ENCODE measurements around the gene PRMT7. TPM values are rescaled to one million over a fixed set of nuclear protein-coding genes. Genes with fewer than 3 reads are reported as not detected.
A peak's percentile ranks its signal among the peaks of the same experiment; 100 is the strongest.

PRMT7 gene
- total RNA-seq, 1 donor from 2014 or later = 72.2 TPM

GRCh38 chr16:68376590-68376989 lies 65.8 kb downstream of the PRMT7 start:
- Mint-ChIP-seq H3K4me1 (peaks cover 17% of the 10 kb centered on the region), H3K9me3 (no peaks in the 10 kb centered on the region), H3K27ac (no peak overlapping the region), H3K4me3 (no peak overlapping the region), H3K36me3 (ENCODE audit: low read depth) (no peaks in the 10 kb centered on the region), H3K27me3 (peaks cover 49% of the 10 kb centered on the region)
- DNase-seq = no peak
- intact Hi-C loops (cut with micrococcal nuclease) = no loop called here

- Mint-ChIP-seq H3K4me1 (peaks cover 17% of the 10 kb centered on the region), H3K4me3 (no peak overlapping the region), H3K36me3 (ENCODE audit: low read depth) (no peaks in the 10 kb centered on the region), H3K27me3 (peaks cover 47% of the 10 kb centered on the region), H3K27ac (no peak overlapping the region), H3K9me3 (no peaks in the 10 kb centered on the region)
- DNase-seq = no peak
- intact Hi-C loops (cut with micrococcal nuclease) = no loop called here
These were observed 66.4 kb downstream of the PRMT7 start for GRCh38 chr16:68377221-68377620.

- no peak for DNase-seq
- H3K4me3 Mint-ChIP-seq = no peak overlapping the region
- H3K9me3 Mint-ChIP-seq = no peaks in the 10 kb centered on the region
- peaks cover 46% of the 10 kb centered on the region for H3K27me3 Mint-ChIP-seq
- no peaks in the 10 kb centered on the region for H3K36me3 Mint-ChIP-seq (ENCODE audit: low read depth)
- peaks cover 17% of the 10 kb centered on the region for H3K4me1 Mint-ChIP-seq
- no peak overlapping the region for H3K27ac Mint-ChIP-seq
- intact Hi-C loops (cut with micrococcal nuclease) = no loop called here
These were observed 67.0 kb downstream of the PRMT7 start for GRCh38 chr16:68377667-68378393.

- Mint-ChIP-seq H3K27ac (no peak overlapping the region), H3K27me3 (peaks cover 38% of the 10 kb centered on the region), H3K4me1 (peaks cover 18% of the 10 kb centered on the region), H3K36me3 (ENCODE audit: low read depth) (no peaks in the 10 kb centered on the region), H3K4me3 (no peak overlapping the region), H3K9me3 (no peaks in the 10 kb centered on the region)
- intact Hi-C loops (cut with micrococcal nuclease) = no loop called here
- no peak for DNase-seq
These were observed 67.9 kb downstream of the PRMT7 start for GRCh38 chr16:68378436-68379415.

- H3K36me3 Mint-ChIP-seq (ENCODE audit: low read depth) = no peaks in the 10 kb centered on the region
- H3K27ac Mint-ChIP-seq = no peak overlapping the region
- H3K9me3 Mint-ChIP-seq = no peaks in the 10 kb centered on the region
- DNase-seq = peak; percentile 71
- intact Hi-C loops (cut with micrococcal nuclease) = no loop called here
- H3K27me3 Mint-ChIP-seq = peaks cover 33% of the 10 kb centered on the region
- H3K4me3 Mint-ChIP-seq = no peak overlapping the region
- H3K4me1 Mint-ChIP-seq = peaks cover 18% of the 10 kb centered on the region
These were observed 68.9 kb downstream of the PRMT7 start for GRCh38 chr16:68379472-68380347.

- Mint-ChIP-seq H3K9me3 (no peaks in the 10 kb centered on the region), H3K36me3 (ENCODE audit: low read depth) (no peaks in the 10 kb centered on the region), H3K4me1 (peaks cover 21% of the 10 kb centered on the region), H3K27me3 (peaks cover 34% of the 10 kb centered on the region), H3K27ac (no peak overlapping the region), H3K4me3 (no peak overlapping the region)
- intact Hi-C loops (cut with micrococcal nuclease) = no loop called here
- no peak for DNase-seq
These were observed 69.5 kb downstream of the PRMT7 start for GRCh38 chr16:68380348-68380670.

- no peaks in the 10 kb centered on the region for H3K9me3 Mint-ChIP-seq
- H3K4me1 Mint-ChIP-seq = peaks cover 22% of the 10 kb centered on the region
- no peak overlapping the region for H3K27ac Mint-ChIP-seq
- H3K27me3 Mint-ChIP-seq = peaks cover 36% of the 10 kb centered on the region
- no peak overlapping the region for H3K4me3 Mint-ChIP-seq
- DNase-seq = no peak
- H3K36me3 Mint-ChIP-seq (ENCODE audit: low read depth) = no peaks in the 10 kb centered on the region
- intact Hi-C loops (cut with micrococcal nuclease) = no loop called here
These were observed 70.0 kb downstream of the PRMT7 start for GRCh38 chr16:68380676-68381362.

- peaks cover 22% of the 10 kb centered on the region for H3K4me1 Mint-ChIP-seq
- H3K9me3 Mint-ChIP-seq = no peaks in the 10 kb centered on the region
- no peak overlapping the region for H3K4me3 Mint-ChIP-seq
- H3K36me3 Mint-ChIP-seq (ENCODE audit: low read depth) = no peaks in the 10 kb centered on the region
- peaks cover 33% of the 10 kb centered on the region for H3K27me3 Mint-ChIP-seq
- DNase-seq = no peak
- H3K27ac Mint-ChIP-seq = no peak overlapping the region
- intact Hi-C loops (cut with micrococcal nuclease) = no loop called here
These were observed 70.5 kb downstream of the PRMT7 start for GRCh38 chr16:68381363-68381724.

- H3K9me3 Mint-ChIP-seq = no peaks in the 10 kb centered on the region
- H3K4me3 Mint-ChIP-seq = no peak overlapping the region
- H3K27ac Mint-ChIP-seq = no peak overlapping the region
- H3K27me3 Mint-ChIP-seq = peaks cover 31% of the 10 kb centered on the region
- H3K4me1 Mint-ChIP-seq = peaks cover 22% of the 10 kb centered on the region
- intact Hi-C loops (cut with micrococcal nuclease) = no loop called here
- peak; percentile 71 for DNase-seq
- H3K36me3 Mint-ChIP-seq (ENCODE audit: low read depth) = no peaks in the 10 kb centered on the region
These were observed 71.5 kb downstream of the PRMT7 start for GRCh38 chr16:68382296-68382718.

- peaks cover 20% of the 10 kb centered on the region for H3K4me1 Mint-ChIP-seq
- DNase-seq = no peak
- no peaks in the 10 kb centered on the region for H3K36me3 Mint-ChIP-seq (ENCODE audit: low read depth)
- intact Hi-C loops (cut with micrococcal nuclease) = no loop called here
- H3K27me3 Mint-ChIP-seq = peaks cover 29% of the 10 kb centered on the region
- H3K4me3 Mint-ChIP-seq = no peak overlapping the region
- H3K9me3 Mint-ChIP-seq = no peaks in the 10 kb centered on the region
- H3K27ac Mint-ChIP-seq = no peak overlapping the region
These were observed 73.0 kb downstream of the PRMT7 start for GRCh38 chr16:68383858-68384257.

GRCh38 chr16:68384288-68385161 lies 73.7 kb downstream of the PRMT7 start:
- peaks cover 13% of the 10 kb centered on the region for H3K4me1 Mint-ChIP-seq
- H3K36me3 Mint-ChIP-seq (ENCODE audit: low read depth) = no peaks in the 10 kb centered on the region
- no peak overlapping the region for H3K4me3 Mint-ChIP-seq
- H3K27me3 Mint-ChIP-seq = peaks cover 23% of the 10 kb centered on the region
- no peaks in the 10 kb centered on the region for H3K9me3 Mint-ChIP-seq
- DNase-seq = no peak
- H3K27ac Mint-ChIP-seq = no peak overlapping the region
- intact Hi-C loops (cut with micrococcal nuclease) = no loop called here

- Mint-ChIP-seq H3K9me3 (no peaks in the 10 kb centered on the region), H3K4me1 (peaks cover 15% of the 10 kb centered on the region), H3K4me3 (no peak overlapping the region), H3K36me3 (ENCODE audit: low read depth) (no peaks in the 10 kb centered on the region), H3K27me3 (peaks cover 21% of the 10 kb centered on the region), H3K27ac (no peak overlapping the region)
- intact Hi-C loops (cut with micrococcal nuclease) = no loop called here
- DNase-seq = no peak
These were observed 74.6 kb downstream of the PRMT7 start for GRCh38 chr16:68385371-68385770.

Measured in activated CD4-positive, alpha-beta T cell treated with anti-CD3 and anti-CD28 coated beads, Interleukin-2, amount 10 ng/mL, durations not matched to agents 24 days and 14 days (primary cell).